ENCODE data around the gene GSTO1. TPM values are rescaled to one million over a fixed set of nuclear protein-coding genes. Genes with fewer than 3 reads are reported as not detected.

GSTO1 gene
- total RNA-seq, 2 donors from 2014 or later = 16.8 to 65.9 TPM

DNA sequence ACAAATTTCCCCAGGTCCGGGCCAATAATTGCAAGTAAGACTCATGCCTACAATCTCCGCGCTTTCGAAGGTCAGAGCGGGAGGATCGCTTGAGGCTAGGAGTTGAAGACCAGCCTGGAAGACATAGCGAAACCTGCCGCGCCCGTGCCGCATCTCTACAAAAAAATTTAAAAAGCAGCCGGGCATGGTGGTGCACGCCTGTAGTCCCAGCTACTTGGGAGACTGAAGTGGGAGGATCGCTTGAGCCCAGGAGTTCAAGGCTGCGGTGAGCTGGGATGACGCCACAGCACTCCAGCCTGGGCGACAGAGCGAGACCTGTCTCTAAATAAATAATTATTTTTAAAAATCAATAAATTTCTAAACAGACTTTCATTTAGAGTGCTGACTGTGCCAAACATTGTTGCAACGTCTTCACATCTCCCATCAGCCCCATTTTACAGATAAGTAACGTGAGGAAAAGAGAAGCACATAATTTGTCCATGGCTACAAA lies 22.0 kb upstream of the GSTO1 start:
- Histone ChIP-seq H3K27ac (peak overlapping the region in 3 of 4 donors; percentile 41 to 71 (median 67)), H3K4me3 (peak overlapping the region; percentile 42 to 86), H3K27me3 (no peaks in the 10 kb centered on the region), H3K4me1 (peaks cover 4% of the 10 kb centered on the region), H3K9me3 (no peaks in the 10 kb centered on the region), H3K36me3 (replicated peaks in 1 of 2; ENCODE audit: insufficient read depth in 1 of 2, low read depth in 2 of 2) (no peaks in the 10 kb centered on the region)
- intact Hi-C loops (cut with DNase I) = no loop called here
- DNase-seq (peak in 2 of 4 donors; percentile 10 to 19), ATAC-seq (peak; percentile 34)
- TF ChIP-seq POLR2A (IDR thresholded peaks at IDR 0.05) (no peak), CTCF (IDR thresholded peaks at IDR 0.05) (no peak)
- 5 to 7% methylated on average over 20 of the region's 20 CpGs for WGBS, 2 donors

GRCh38 chr10:104233817-104234216 lies 20.9 kb upstream of the GSTO1 start:
- no peaks in the 10 kb centered on the region for H3K27me3 ChIP-seq
- H3K27ac ChIP-seq = no peak overlapping the region
- no peaks in the 10 kb centered on the region for H3K36me3 ChIP-seq (replicated peaks in 1 of 2; ENCODE audit: insufficient read depth in 1 of 2, low read depth in 2 of 2)
- H3K4me1 ChIP-seq = peaks cover 4% of the 10 kb centered on the region
- H3K9me3 ChIP-seq = no peaks in the 10 kb centered on the region
- no peak for TF ChIP-seq CTCF (IDR thresholded peaks at IDR 0.05)
- TF ChIP-seq POLR2A (IDR thresholded peaks at IDR 0.05) = no peak
- 58 to 71% methylated on average over 1 of the region's 1 CpG for WGBS, 2 donors
- DNase-seq = no peak
- intact Hi-C loops (cut with DNase I) = no loop called here
- no peak for ATAC-seq
- no peak overlapping the region for H3K4me3 ChIP-seq

DNA sequence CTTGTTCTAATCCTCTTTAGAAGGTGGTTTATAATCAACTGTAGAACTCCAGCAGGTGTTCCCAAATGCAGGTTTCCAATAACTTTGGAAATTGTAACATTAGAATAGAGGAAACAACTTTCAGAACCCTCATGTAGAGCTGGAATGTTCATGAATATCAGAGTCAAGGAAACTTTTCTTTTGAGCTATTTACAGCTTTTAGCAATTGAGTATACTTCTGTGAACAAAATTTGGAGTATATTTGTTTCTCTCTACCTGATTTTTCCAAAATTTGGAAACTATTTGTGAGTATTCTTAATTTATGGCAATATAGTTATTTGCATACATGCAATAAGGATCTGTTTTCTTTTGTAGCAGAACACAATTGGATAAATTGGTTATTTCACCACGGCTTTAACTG lies 19.8 kb upstream of the GSTO1 start:
- no peak overlapping the region for H3K27ac ChIP-seq
- no peak for TF ChIP-seq CTCF (IDR thresholded peaks at IDR 0.05)
- TF ChIP-seq POLR2A (IDR thresholded peaks at IDR 0.05) = no peak
- intact Hi-C loops (cut with DNase I) = no loop called here
- H3K27me3 ChIP-seq = no peaks in the 10 kb centered on the region
- peaks cover 4% of the 10 kb centered on the region for H3K4me1 ChIP-seq
- H3K36me3 ChIP-seq (replicated peaks in 1 of 2; ENCODE audit: insufficient read depth in 1 of 2, low read depth in 2 of 2) = no peaks in the 10 kb centered on the region
- DNase-seq (no peak), ATAC-seq (no peak)
- H3K9me3 ChIP-seq = no peaks in the 10 kb centered on the region
- 84 to 94% methylated on average over 1 of the region's 1 CpG for WGBS, 2 donors
- H3K4me3 ChIP-seq = no peak overlapping the region

DNA sequence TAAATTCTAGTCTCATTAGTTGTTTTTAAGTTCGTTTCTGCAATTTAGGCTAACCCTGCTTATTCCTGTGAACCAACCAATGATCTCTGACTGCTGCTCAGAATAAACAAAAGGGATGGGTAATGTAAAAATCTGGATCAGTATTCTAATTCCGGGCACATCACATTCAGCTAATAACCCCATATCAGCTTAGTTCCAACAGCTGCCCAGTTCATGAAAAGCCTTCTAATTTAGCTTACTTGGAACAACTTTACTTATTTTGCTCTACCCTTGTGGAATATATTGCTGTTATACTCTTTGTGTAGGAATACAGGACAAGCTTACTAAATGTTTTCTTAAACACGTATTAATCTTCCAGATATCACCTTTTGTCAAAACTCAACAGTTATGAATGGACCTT lies 18.9 kb upstream of the GSTO1 start:
- H3K27ac ChIP-seq = no peak overlapping the region
- TF ChIP-seq POLR2A (IDR thresholded peaks at IDR 0.05) (no peak), CTCF (IDR thresholded peaks at IDR 0.05) (no peak)
- peaks cover 4% of the 10 kb centered on the region for H3K4me1 ChIP-seq
- DNase-seq = no peak
- intact Hi-C loops (cut with DNase I) = no loop called here
- no peak overlapping the region for H3K4me3 ChIP-seq
- WGBS, 2 donors = 55 to 67% methylated on average over 3 of the region's 3 CpGs
- no peaks in the 10 kb centered on the region for H3K27me3 ChIP-seq
- H3K36me3 ChIP-seq (replicated peaks in 1 of 2; ENCODE audit: insufficient read depth in 1 of 2, low read depth in 2 of 2) = no peaks in the 10 kb centered on the region
- H3K9me3 ChIP-seq = no peaks in the 10 kb centered on the region
- ATAC-seq = no peak

- DNase-seq (no peak), ATAC-seq (no peak)
- Histone ChIP-seq H3K27me3 (no peaks in the 10 kb centered on the region), H3K4me1 (no peaks in the 10 kb centered on the region), H3K9me3 (no peaks in the 10 kb centered on the region), H3K27ac (no peak overlapping the region), H3K36me3 (replicated peaks in 1 of 2; ENCODE audit: insufficient read depth in 1 of 2, low read depth in 2 of 2) (no peaks in the 10 kb centered on the region), H3K4me3 (no peak overlapping the region)
- 48 to 54% methylated on average over 2 of the region's 2 CpGs for WGBS, 2 donors
- intact Hi-C loops (cut with DNase I) = no loop called here
- TF ChIP-seq POLR2A (IDR thresholded peaks at IDR 0.05) = no peak
Observed at GRCh38 chr10:104240078-104240477, 14.6 kb upstream of the GSTO1 start.
